Measurements from ENCODE around the gene BBS4.

Gene BBS4

DNA sequence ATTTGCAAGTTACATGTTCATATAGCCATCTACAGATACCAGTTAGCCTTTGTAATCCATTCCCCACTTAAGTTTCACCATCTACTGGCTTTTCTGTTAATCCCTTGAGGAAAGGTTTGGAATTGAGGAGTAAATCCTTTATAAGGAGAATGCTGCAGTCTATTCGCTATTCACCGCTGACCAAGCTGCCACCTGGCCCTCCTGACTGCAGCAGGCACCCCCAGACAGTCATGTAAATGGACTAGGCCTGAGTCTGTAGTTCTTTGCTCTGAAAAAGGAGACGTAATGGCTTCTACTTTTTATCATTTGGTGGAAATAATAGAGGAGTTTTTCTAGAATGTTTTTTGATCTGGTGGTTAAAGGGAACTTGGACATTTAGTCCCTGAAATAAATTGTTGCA, 3.2 kb upstream of the BBS4 start:
- Histone ChIP-seq H3K27ac (ENCODE audit: low read length) (no peak overlapping the region), H3K4me1 (ENCODE audit: low read length) (peaks cover 6% of the 10 kb centered on the region; the same call in 1 of the 2 replicates), H3K27me3 (replicated peaks; ENCODE audit: insufficient read depth, low read length) (peaks cover 7% of the 10 kb centered on the region; the same call in 1 of the 2 replicates), H2AFZ (ENCODE audit: low read length) (no peak overlapping the region), H3K4me2 (ENCODE audit: low read depth, low read length) (no peak overlapping the region), H3K79me2 (ENCODE audit: low read length) (no peaks in the 10 kb centered on the region), H3K9me2 (replicated peaks; ENCODE audit: insufficient read depth, low read length) (no peaks in the 10 kb centered on the region), H3K9ac (ENCODE audit: low read length) (no peak overlapping the region), H3K36me3 (replicated peaks; ENCODE audit: insufficient read depth, low read length) (no peaks in the 10 kb centered on the region), H3K9me3 (replicated peaks; ENCODE audit: insufficient read depth, low read length) (no peaks in the 10 kb centered on the region), H4K20me1 (ENCODE audit: insufficient read depth, low read length) (no peaks in the 10 kb centered on the region), H3K4me3 (ENCODE audit: low read length) (no peak overlapping the region), H3F3A (ENCODE audit: insufficient read depth, low read length) (peaks cover 19% of the 10 kb centered on the region)
- DNase-seq, result no peak
- TF ChIP-seq EZH2phosphoT487 (IDR thresholded peaks at IDR 0.05; ENCODE audit: low read length) (no peak), EZH2 (optimal IDR thresholded peaks at IDR 0.05; ENCODE audit: low read depth, low read length) (no peak)
- TF ChIP-seq, protein P1, sequence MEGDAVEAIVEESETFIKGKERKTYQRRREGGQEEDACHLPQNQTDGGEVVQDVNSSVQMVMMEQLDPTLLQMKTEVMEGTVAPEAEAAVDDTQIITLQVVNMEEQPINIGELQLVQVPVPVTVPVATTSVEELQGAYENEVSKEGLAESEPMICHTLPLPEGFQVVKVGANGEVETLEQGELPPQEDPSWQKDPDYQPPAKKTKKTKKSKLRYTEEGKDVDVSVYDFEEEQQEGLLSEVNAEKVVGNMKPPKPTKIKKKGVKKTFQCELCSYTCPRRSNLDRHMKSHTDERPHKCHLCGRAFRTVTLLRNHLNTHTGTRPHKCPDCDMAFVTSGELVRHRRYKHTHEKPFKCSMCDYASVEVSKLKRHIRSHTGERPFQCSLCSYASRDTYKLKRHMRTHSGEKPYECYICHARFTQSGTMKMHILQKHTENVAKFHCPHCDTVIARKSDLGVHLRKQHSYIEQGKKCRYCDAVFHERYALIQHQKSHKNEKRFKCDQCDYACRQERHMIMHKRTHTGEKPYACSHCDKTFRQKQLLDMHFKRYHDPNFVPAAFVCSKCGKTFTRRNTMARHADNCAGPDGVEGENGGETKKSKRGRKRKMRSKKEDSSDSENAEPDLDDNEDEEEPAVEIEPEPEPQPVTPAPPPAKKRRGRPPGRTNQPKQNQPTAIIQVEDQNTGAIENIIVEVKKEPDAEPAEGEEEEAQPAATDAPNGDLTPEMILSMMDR (IDR thresholded peaks at IDR 0.05; ENCODE audit: low read length), result no peak

DNA sequence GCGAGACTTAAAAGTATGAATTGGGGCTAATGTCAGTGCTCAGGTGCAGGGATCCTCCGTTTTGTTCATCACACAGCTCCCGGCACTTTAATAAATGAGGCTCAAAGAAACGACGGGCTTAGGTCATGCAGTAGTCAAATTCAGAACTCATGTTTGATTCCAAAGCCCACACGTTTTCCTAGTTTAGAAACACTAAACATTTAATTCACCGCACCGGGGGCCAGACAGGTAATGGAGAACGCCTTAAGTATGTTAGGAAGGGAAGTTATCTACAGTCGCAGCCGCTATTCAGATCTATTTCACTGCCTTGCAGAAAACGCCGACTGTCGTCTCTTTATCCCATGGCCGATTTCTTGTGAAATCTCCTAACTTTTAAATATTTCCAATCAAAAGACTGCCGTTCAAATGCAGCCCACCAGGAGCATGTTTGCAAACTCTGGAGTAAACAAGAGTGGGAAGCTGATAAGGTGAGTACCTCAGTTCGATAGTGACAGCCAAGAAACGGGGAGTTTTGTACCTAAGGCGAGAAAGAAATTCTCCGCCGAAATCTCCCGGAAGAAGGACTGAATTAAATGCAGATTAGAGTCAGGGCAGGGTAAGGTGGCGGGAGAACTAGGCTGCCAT, 594 bp upstream of the BBS4 start:
- Histone ChIP-seq H3K4me1 (ENCODE audit: low read length) (peaks cover 6% of the 10 kb centered on the region; the same call in 1 of the 2 replicates), H3K27me3 (replicated peaks; ENCODE audit: insufficient read depth, low read length) (no peaks in the 10 kb centered on the region), H3K9ac (ENCODE audit: low read length) (peak overlapping the region; percentile 81), H3K36me3 (replicated peaks; ENCODE audit: insufficient read depth, low read length) (no peaks in the 10 kb centered on the region), H3K9me3 (replicated peaks; ENCODE audit: insufficient read depth, low read length) (no peaks in the 10 kb centered on the region), H3K79me2 (ENCODE audit: low read length) (no peaks in the 10 kb centered on the region), H3K9me2 (replicated peaks; ENCODE audit: insufficient read depth, low read length) (no peaks in the 10 kb centered on the region), H3K4me2 (ENCODE audit: low read depth, low read length) (peak overlapping the region; percentile 96), H3K4me3 (ENCODE audit: low read length) (peak overlapping the region; percentile 72), H3K27ac (ENCODE audit: low read length) (peak overlapping the region; percentile 85), H3F3A (ENCODE audit: insufficient read depth, low read length) (peaks cover 19% of the 10 kb centered on the region), H2AFZ (ENCODE audit: low read length) (peak overlapping the region; percentile 99), H4K20me1 (ENCODE audit: insufficient read depth, low read length) (no peaks in the 10 kb centered on the region)
- TF ChIP-seq EZH2 (optimal IDR thresholded peaks at IDR 0.05; ENCODE audit: low read depth, low read length) (no peak), EZH2phosphoT487 (IDR thresholded peaks at IDR 0.05; ENCODE audit: low read length) (no peak)
- TF ChIP-seq, protein P1 (IDR thresholded peaks at IDR 0.05; ENCODE audit: low read length), result peak; percentile 7; the same call in 1 of the 2 replicates
- no peak for DNase-seq

DNA sequence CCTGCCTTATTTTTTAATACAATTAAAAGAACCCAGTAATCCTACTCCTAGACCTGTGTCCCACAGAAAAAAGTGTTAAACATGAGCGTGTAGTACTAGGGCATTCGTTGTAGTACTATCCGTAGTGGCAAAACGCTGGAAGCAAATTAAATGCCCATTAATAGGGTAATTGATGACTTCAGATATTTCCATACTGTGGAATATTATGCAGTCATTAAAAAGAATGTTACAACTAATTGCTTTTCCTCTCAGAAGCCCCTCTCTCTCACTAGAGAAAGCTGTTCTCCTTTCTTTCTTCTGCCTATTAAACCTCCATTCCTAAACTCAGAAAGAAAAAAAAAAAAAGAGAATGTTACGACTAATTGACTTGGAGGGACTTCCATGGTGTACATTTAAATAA, 2.7 kb downstream of the BBS4 start:
- no peaks in the 10 kb centered on the region for H4K20me1 ChIP-seq (ENCODE audit: insufficient read depth, low read length)
- no peak overlapping the region for H3K27ac ChIP-seq (ENCODE audit: low read length)
- peaks cover 6% of the 10 kb centered on the region; the same call in 1 of the 2 replicates for H3K4me1 ChIP-seq (ENCODE audit: low read length)
- H3K4me3 ChIP-seq (ENCODE audit: low read length), result no peak overlapping the region
- no peak for DNase-seq
- no peak overlapping the region for H3K4me2 ChIP-seq (ENCODE audit: low read depth, low read length)
- no peak overlapping the region for H3K9ac ChIP-seq (ENCODE audit: low read length)
- H3F3A ChIP-seq (ENCODE audit: insufficient read depth, low read length), result peaks cover 19% of the 10 kb centered on the region
- H3K9me3 ChIP-seq (replicated peaks; ENCODE audit: insufficient read depth, low read length), result no peaks in the 10 kb centered on the region
- no peaks in the 10 kb centered on the region for H3K79me2 ChIP-seq (ENCODE audit: low read length)
- no peaks in the 10 kb centered on the region for H3K36me3 ChIP-seq (replicated peaks; ENCODE audit: insufficient read depth, low read length)
- H3K9me2 ChIP-seq (replicated peaks; ENCODE audit: insufficient read depth, low read length), result no peaks in the 10 kb centered on the region
- H2AFZ ChIP-seq (ENCODE audit: low read length), result no peak overlapping the region
- TF ChIP-seq, protein P1 (IDR thresholded peaks at IDR 0.05; ENCODE audit: low read length), result no peak
- TF ChIP-seq EZH2phosphoT487 (IDR thresholded peaks at IDR 0.05; ENCODE audit: low read length) (no peak), EZH2 (optimal IDR thresholded peaks at IDR 0.05; ENCODE audit: low read depth, low read length) (no peak)
- no peaks in the 10 kb centered on the region for H3K27me3 ChIP-seq (replicated peaks; ENCODE audit: insufficient read depth, low read length)

All from MM.1S (cell line).